Loucy (cell line): ENCODE results near the gene PIGU.

Experiments
- EZH2phosphoT487 ChIP-seq: fragments of 200-600 bp; IDR thresholded peaks from 2 replicates; pipeline ENCODE4 v1.6.1; 2018; ENCODE audit warnings: antibody characterized with exemption, mild to moderate bottlenecking, moderate library complexity, borderline replicate concordance
- TF ChIP-seq, protein P1 (sequence below): fragments of 200-600 bp; sonication (generic); conservative IDR thresholded peaks from 2 replicates; pipeline ENCODE4 v1.5.1; 2014; ENCODE audit warnings: mild to moderate bottlenecking, antibody characterized with exemption, low read length

DNA sequence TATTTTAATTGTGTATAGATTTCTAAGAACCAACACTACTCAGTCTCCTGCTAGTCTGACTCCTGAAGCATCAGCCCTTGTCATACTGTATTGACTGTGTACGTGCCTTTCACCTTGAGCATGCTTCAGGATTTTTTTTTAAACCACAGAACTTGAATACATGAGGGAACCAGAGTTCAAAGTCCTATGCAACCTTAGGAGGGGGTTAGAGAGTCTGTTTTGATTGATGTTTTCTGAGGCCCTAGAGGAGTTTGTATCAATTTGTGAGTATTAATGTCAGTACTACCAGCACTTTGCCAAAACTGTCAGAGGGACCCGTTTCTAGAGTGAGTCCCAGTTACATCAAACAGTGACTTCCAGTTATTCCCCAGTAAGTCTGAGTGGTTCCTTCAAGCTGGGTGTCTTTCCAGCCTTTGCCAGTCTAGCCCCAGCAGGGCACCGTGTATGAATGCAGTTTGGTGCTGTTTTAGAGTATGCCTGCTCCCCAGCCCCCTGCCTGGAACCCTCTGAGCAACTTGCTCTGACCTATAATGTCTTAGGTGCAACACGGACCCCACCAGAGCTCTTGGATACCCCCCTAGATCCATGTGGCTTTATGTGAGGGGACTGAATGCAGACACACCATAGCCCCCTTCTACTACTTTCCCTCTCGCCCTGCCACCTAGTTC lies 35.8 kb upstream of the PIGU start:
- TF ChIP-seq, protein P1, sequence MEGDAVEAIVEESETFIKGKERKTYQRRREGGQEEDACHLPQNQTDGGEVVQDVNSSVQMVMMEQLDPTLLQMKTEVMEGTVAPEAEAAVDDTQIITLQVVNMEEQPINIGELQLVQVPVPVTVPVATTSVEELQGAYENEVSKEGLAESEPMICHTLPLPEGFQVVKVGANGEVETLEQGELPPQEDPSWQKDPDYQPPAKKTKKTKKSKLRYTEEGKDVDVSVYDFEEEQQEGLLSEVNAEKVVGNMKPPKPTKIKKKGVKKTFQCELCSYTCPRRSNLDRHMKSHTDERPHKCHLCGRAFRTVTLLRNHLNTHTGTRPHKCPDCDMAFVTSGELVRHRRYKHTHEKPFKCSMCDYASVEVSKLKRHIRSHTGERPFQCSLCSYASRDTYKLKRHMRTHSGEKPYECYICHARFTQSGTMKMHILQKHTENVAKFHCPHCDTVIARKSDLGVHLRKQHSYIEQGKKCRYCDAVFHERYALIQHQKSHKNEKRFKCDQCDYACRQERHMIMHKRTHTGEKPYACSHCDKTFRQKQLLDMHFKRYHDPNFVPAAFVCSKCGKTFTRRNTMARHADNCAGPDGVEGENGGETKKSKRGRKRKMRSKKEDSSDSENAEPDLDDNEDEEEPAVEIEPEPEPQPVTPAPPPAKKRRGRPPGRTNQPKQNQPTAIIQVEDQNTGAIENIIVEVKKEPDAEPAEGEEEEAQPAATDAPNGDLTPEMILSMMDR = no peak
- TF ChIP-seq EZH2phosphoT487 = no peak
